NCI-H2227 (cell line): Measurements from ENCODE around the gene ZDBF2.
"Not testable (repeated sequence)": the region's sequence is repeated elsewhere in the genome, so short reads cannot be mapped to it uniquely, and the experiment has no call there.

ENCODE experiments used
- DNase-seq: peaks from one replicate; lab custom pipeline; 2025; ENCODE audit not compliant: unreplicated experiment; lab: John Stamatoyannopoulos, UW

The ZDBF2 gene

GRCh38 chr2:206274434-206275311 is at the start of gene ZDBF2:
TSS of gene ZDBF2 (plus strand) at chr2:206274663. CDS start at chr2:206281850, 7,187 bp downstream.
- peak; percentile 97 for DNase-seq

GRCh38 chr2:206225435-206226232 is 48.8 kb upstream of the ZDBF2 start:
- no peak for DNase-seq

GRCh38 chr2:206228636-206229035 is 45.8 kb upstream of the ZDBF2 start:
- not testable (repeated sequence) for DNase-seq

- DNase-seq = no peak
These were observed 44.8 kb upstream of the ZDBF2 start for GRCh38 chr2:206229642-206230041.

- peak; percentile 97 for DNase-seq
These were observed 44.3 kb upstream of the ZDBF2 start for GRCh38 chr2:206230060-206230762.

GRCh38 chr2:206231669-206232286 is 42.7 kb upstream of the ZDBF2 start:
- peak; percentile 45 for DNase-seq

- peak; percentile 74 for DNase-seq
These were observed 42.0 kb upstream of the ZDBF2 start for GRCh38 chr2:206232287-206233035.

GRCh38 chr2:206239157-206239556 is 35.3 kb upstream of the ZDBF2 start:
- no peak for DNase-seq

GRCh38 chr2:206240327-206240726 is 34.1 kb upstream of the ZDBF2 start:
- DNase-seq = no peak

- DNase-seq = no peak
These were observed 32.7 kb upstream of the ZDBF2 start for GRCh38 chr2:206241736-206242135.

- DNase-seq = no peak
These were observed 29.2 kb upstream of the ZDBF2 start for GRCh38 chr2:206245265-206245672.

- no peak for DNase-seq
These were observed 24.2 kb upstream of the ZDBF2 start for GRCh38 chr2:206250041-206250897.

GRCh38 chr2:206253125-206253776 is 21.2 kb upstream of the ZDBF2 start:
- no peak for DNase-seq

GRCh38 chr2:206253777-206254166 is 20.7 kb upstream of the ZDBF2 start:
- no peak for DNase-seq

- no peak for DNase-seq
These were observed 19.5 kb upstream of the ZDBF2 start for GRCh38 chr2:206255003-206255402.

GRCh38 chr2:206256706-206257205 is 17.7 kb upstream of the ZDBF2 start:
- DNase-seq = no peak

GRCh38 chr2:206257350-206257749 is 17.1 kb upstream of the ZDBF2 start:
- DNase-seq = no peak

- no peak for DNase-seq
These were observed 16.6 kb upstream of the ZDBF2 start for GRCh38 chr2:206257861-206258260.

- not testable (repeated sequence) for DNase-seq
These were observed 15.8 kb upstream of the ZDBF2 start for GRCh38 chr2:206258615-206259014.
